B cell (primary cell): ENCODE results near the gene GABRR2.
"Not testable (repeated sequence)": the region's sequence is repeated elsewhere in the genome, so short reads cannot be mapped to it uniquely, and the experiment has no call there.

Experiments used
- EZH2 ChIP-seq: IDR thresholded peaks from 2 replicates; pipeline ENCODE4 v1.6.1; 2012; ENCODE audit warnings: borderline replicate concordance, low read depth, mild to moderate bottlenecking, moderate library complexity, low read length; ENCODE audit not compliant: insufficient read depth, poor library complexity, severe bottlenecking
- TF ChIP-seq, protein P1 (sequence below): fragments of 200-600 bp; IDR thresholded peaks from one replicate; pipeline ENCODE4 v1.8.0; 2022; ENCODE audit warnings: antibody characterized with exemption, mild to moderate bottlenecking

DNA sequence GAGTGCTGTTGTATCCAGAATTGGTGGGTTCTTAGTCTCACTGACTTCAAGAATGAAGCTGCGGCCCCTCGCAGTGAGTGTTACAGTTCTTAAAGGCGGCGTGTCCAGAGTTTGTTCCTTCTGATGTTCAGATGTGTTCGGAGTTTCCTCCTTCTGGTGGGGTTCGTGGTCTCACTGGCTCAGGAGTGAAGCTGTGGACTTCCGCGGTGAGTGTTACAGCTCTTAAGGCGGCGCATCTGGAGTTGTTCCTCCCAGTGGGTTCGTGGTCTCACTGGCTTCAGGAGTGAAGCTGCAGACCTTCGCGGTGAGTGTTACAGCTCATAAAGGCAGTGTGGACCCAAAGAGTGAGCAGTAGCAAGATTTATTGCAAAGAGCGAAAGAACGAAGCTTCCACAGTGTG, 81.5 kb downstream of the GABRR2 start:
- TF ChIP-seq, protein P1, sequence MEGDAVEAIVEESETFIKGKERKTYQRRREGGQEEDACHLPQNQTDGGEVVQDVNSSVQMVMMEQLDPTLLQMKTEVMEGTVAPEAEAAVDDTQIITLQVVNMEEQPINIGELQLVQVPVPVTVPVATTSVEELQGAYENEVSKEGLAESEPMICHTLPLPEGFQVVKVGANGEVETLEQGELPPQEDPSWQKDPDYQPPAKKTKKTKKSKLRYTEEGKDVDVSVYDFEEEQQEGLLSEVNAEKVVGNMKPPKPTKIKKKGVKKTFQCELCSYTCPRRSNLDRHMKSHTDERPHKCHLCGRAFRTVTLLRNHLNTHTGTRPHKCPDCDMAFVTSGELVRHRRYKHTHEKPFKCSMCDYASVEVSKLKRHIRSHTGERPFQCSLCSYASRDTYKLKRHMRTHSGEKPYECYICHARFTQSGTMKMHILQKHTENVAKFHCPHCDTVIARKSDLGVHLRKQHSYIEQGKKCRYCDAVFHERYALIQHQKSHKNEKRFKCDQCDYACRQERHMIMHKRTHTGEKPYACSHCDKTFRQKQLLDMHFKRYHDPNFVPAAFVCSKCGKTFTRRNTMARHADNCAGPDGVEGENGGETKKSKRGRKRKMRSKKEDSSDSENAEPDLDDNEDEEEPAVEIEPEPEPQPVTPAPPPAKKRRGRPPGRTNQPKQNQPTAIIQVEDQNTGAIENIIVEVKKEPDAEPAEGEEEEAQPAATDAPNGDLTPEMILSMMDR, result not testable (repeated sequence)
- not testable (repeated sequence) for TF ChIP-seq EZH2
